Renal cortex interstitium (tissue), 11 donors: ENCODE results near the gene CDC42BPG. TPM values are rescaled to one million over a fixed set of nuclear protein-coding genes. Genes with fewer than 3 reads are reported as not detected.

Source experiments
- DNase-seq, 11 donors: peaks; one replicate each; pipeline ENCODE4 v3.0.0-alpha.2; 2013; ENCODE audit warnings: low read depth in 9 of 11, low spot score in 4 of 11; ENCODE audit errors: extremely low read depth in 1 of 11
- polyA plus RNA-seq, 3 donors: library from polyadenylated mRNA; unstranded; fragments of 120-200 nt; gene quantifications; one replicate each; pipeline ENCODE4 v1.2.1, GENCODE V29; 2013; ENCODE audit not compliant: insufficient read length in 3 of 3

The CDC42BPG gene
- polyA plus RNA-seq, 3 donors = 4.0 to 6.3 (median 5.8) TPM

DNA sequence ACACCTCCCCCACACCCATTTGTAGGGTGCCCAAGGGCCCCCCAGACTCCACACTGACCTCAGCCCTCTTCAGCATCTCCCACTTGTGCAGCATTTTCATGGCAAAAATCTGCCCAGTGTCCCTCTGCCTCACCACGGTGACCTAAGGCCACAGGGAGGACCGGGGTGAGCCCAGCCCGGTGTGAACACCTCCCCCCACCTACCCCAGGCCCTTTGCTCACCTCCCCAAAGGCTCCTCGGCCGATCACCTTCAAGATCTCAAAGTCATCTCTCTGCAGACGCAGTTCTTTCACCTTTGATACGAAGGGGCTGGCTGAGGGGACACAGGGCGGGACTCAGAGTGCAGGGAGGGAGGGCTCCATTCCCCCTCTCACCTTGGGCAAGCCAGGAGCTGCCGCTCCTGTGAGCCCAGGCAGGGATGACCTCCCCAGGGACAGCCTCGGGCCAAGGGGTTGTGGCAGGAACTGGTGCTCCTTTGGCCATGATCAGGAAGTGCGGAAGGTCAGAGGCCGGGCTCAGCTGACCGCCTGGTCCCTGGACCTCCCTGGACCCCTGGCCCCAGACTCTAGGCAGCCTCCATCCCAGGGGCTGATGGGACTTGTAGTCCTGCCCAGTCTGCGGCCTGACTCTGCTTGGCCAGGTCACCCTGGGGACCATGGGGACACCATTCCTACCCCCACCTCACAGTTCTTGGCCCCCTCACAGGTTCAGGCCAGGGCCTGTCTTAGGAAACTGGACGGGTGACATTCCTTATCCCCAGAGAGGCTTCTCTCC lies 2.7 kb downstream of the CDC42BPG start:
- DNase-seq = no peak

DNA sequence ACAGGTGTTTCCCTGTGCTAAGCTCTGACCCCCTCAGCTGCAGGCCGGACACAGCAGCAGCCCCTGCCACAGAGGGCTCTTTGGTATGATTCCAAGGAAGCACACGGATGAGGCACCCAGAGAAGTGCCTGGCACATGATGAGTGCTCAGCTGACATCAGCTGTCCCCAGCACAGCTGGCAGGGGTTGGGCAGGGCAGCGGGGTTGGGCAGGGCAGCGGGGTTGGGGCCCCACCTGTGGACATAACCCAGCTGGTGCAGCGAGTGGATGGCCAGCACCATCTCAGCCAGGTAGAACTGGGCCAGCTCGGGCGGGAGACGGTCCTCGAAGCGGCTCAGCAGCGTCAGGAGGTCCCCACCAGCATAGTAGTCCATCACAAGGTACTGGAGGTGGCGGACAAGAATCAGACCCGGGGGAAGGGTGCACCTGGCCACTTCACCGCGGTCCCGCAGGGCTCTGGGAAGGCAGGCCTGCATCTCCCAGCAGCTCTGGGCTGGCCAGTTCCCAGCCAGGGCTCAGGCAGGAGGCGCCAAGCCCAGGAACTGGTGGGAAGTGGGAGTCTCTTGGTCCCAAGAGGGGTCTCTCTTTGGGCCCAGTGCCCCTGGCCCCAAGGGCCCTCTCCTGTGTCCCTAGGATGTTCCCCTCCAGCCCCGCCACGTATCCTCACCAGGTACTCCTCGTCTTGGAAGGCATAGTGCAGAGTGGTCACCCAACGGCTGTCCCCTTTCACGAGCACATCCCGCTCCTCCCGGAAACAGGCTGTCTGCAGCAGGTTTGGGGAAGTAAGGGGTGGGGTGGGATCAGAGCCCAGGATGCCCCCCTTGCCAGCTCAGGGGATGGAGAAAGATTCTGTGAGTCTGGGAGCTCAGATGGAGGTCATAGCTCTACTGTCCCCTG lies 4.3 kb downstream of the CDC42BPG start:
- DNase-seq = no peak

DNA sequence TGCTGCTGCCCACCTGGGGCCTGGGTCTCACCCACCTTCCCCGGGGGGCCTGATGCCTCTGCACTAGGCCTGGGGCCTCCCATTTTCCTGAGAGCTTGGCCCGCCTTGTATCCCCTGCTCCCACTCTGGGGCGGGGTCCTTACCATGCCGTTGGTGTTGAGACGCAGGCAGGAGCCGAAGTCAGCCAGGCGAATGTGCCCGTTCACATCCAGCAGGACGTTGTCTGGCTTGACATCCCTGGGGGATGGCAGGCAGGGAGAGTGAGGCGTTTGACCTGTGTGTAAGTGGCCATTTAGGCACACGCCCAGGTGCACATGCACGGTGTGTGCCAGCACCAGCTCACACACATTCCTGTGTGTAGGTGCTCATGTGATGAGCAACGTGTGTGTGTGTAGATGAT lies 5.1 kb downstream of the CDC42BPG start:
- DNase-seq = no peak

DNA sequence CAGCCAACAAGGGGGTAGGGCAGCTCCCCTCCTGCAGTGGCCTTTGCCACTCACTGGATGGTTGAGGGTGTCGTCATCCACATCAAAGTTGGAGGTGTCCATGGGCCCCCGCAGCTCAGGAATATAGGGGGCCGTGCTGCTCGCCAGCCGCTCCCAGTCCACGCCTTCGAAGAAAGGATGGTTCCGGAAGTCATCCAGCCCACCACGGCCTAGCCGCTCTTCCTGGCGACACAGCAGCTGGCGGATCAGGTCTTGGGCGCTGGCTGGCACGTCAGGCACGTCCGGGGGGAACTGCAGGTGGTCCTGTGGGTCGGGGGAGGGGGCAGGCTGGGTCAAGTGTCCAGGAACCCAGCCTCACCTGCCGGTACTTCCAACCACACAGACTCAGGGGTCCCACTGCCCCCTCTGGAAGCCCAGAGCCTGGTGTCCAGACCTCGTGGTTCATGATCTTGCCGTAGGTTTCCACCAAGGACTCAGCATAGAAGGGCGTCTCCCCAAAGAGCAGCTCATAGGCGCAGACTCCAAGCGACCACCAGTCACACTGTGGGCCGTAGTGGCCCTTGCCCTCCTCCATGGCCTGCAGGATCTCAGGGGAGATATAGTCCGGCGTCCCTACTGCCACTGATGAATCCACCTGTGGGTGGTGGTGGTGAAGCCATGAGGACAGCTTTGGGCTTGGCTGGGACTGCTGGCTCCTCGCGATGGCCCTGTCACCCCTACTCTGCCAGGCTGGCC lies 5.7 kb downstream of the CDC42BPG start:
- no peak for DNase-seq

DNA sequence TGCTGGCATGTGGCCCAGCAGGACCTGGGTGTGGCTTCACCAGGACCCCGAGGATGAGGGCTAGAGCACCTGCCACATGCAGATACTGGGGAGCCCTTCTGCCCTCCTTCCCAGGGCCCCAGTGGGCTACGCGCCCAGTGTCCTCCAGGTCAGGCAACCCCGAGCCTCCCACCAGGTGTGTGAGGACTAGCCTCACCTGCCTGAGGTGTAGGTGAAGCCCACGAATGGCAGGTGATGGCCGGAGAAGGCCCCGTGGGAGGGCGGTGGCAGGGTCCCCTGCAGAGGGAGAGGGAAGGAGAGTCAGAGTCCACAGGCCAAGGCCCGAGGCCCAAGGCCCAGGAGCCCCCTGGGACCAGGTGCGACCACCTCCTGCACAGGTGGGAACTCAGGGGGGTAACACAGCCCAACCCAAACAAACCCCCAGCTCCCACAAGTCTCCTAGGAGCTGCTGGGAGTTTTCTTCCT lies 6.5 kb downstream of the CDC42BPG start:
- no peak for DNase-seq

DNA sequence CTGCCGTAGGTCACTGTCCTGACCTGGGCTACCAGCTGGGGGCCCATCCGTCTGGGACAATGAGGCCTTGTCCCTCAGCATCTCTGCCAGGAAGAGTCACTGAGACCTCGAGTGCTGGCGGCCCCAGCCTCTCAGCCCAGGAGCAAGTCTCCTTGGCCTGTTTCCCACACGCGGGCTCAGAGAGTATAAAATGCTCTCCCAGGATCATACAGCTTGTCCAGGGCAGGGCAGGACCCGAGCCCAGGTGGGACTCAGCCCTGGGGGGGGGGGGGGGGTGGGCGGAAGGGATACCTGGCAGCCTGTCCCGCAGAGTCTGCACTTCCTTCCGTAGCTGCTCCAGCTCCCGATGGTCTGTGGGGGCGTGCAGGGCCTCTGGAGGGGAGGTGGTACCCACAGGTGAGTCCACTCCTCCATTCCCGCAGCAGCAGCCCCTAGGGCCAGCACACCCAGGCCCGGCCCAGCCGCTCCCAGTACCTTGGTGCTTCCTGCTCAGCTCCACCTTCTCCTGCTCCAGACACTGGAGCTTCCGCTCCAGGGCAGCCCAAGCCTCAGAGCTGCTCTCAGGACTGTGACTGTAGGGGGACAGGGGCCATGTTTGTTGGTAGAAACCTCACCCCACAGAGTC lies 7.9 kb downstream of the CDC42BPG start:
- no peak for DNase-seq

DNA sequence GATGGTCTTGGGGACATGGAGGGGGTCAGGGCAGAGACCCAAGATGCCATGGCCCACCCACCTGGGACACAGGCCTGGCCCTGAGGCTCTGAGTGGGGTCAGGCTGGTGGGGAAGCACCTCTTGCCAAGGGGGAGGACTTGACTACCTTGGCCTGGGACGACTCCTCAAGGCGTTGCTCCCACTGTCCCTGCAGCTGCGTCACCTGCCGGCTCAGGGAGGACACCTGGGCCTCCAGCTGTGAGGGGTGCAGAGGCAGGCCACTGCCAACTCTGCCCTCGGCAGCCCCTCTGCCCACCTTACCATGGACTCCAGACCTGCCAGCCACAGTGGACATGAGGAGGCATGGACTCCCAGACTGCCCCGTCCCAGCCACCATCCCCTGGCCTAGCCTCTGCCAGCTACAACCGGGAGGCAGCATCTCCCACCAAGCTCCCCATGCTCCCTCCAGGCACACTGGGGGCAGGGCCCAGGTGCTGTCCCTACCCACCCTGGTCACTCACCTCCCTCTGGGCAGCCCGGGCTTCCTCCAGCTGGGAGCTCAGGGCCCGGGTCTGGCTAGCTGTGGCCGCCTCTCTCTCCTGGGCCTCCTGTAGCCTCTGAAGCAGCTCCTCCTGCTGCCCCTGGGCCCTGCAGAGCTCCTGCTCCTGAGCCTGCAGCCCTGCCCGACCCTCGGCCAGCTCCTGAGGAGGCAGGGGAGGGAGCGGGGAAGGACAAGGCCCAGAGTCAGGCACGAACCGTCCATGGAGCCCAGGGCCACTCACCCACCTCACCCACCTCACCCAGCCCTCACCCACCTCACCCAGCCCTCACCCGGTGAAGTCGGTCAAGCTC lies 8.6 kb downstream of the CDC42BPG start:
- DNase-seq = no peak

DNA sequence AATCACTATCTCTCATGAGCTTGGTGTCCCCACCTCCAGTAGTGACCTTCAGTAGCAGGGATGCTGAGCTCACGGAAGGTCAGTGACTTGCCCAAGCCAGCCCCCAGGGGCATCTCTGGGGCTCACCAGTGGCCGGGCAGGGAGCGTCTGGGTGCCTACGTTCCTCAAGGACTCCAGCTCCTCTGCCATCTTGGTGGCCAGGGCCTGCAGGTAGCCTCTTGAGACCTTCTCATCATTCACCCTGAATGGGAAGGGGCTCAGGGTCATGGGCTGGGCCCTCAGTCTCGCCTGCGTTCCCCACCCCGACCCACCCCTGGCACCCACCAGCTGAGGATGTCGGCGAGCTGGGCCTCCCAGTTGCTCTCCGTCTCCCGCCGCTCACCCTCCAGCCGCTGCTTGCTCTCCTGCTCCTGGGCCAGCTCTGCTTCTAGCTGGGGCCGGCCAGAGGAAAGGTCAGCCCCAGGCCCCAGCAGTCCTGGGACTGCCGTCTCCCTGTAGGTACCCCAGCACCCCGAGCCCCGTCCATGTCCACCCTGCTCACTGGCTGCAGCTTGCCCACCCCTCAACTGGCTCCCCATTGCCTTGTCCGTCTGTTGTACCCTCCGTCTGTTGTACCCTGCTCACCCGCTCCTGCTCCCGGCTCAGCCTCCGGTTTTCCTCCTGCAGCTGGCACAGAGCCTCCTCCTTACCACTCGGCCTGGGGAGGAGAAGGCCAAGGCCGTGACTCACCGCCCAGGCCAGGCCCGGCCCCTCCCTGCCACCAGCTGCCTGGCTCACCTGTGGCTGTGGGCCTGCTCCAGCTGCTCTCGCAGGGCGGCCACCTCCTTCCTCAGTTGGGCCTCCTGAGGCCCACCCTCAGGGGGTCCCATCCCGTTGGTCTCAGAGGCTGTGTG lies 9.5 kb downstream of the CDC42BPG start:
- DNase-seq = no peak

DNA sequence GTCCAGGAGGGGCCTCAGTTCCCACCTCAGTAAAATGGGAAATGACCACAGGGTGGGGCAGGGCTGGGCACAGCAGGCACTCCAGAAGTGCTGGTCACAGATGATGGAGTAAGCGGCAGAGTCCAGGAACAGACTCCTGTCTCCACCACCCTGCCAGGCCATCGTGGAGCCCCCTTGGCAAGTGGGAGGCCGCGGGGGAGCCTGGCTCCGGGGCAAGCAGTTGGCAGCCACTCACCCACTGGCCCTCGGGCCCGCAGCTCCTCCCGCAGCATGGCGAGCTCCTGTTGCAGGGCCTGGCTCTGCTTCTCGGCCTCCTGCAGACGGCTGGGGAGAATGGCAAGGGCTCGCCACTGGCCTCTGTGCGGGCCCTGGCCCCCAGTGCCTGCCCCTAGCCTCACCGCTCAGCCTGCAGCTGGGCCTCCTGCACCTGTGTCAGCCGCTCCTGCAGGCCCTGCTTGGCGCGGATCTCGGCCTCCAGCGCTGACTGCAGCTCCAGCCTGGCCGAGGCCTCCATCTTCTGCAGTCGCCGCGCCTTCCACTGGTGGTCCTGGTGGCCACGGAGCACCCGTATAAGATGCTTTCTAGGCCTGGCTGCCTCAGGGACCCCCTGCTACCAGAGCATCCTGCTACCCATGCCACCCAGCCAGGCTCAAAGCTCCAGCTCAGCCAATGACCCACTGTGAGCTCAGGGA lies 10.3 kb downstream of the CDC42BPG start:
- DNase-seq = no peak

DNA sequence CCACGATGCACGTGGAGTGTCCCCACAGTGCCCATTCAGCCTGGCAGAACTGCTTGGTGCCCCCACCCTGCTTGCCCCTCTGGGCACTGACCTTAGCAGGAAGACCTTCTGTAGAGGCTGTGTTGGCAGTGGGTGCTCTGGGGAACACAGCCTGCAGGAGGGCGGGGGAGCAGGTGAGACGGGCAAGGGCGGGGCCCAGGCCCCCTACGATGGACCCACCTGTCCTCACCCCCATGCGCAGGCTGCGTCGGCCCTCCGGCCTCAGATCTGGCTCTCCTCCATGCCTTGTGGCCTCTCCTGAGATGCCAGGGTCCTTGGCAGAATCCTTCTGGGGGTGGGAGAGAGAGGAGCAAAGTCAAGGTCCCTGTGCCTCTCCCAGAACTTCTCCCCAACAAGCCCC lies 10.9 kb downstream of the CDC42BPG start:
- no peak for DNase-seq

DNA sequence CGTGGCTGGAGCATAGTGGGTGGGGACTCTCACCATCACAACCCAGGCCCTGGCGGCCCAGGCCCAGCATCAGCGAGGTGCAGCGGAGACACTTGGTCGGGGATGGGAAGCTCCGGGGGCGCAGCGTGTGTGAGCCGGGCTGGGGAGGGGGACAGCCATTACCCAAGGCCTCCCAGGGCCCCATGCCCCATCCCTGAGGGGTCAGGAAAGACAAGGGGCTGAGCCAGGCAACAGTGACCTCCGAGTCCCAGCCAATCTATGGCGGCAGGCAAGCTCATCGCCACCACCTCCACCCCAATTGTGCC lies 11.3 kb downstream of the CDC42BPG start:
- DNase-seq = no peak

DNA sequence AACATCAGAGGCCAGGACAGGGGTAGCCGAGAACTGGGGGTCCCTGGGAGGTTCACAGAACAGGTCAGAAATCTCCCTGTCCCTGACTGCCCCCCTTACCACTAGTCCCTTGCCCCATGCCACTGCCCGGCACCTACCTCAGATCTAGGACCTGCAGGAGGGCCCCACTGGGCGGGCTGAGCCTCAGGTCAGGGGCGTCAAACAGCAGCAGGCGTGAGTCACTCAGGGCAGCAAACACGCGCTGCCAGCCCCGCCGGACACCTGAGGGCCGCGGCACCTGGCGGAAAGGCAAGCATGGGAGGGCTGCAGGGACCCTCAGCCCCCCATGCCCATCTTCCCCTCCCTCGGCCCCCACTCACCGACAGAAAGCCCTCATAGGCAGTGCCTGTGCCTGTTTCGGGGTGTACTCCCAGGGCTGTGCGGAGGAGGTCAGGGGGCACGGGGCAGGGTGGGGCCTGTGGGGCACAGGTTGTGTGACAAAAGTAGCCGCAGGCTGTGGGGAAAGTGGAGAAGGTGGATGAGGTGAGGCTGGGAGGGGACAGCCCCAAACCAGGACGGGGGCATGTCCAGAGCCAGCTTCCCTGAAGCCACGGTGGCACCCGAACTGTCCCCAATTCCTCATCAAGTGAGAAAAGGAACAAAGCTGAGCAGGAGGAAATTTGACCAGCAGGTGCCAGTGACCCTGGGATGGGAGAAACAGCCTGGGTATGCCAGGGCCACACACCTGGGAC lies 11.8 kb downstream of the CDC42BPG start:
- no peak for DNase-seq

DNA sequence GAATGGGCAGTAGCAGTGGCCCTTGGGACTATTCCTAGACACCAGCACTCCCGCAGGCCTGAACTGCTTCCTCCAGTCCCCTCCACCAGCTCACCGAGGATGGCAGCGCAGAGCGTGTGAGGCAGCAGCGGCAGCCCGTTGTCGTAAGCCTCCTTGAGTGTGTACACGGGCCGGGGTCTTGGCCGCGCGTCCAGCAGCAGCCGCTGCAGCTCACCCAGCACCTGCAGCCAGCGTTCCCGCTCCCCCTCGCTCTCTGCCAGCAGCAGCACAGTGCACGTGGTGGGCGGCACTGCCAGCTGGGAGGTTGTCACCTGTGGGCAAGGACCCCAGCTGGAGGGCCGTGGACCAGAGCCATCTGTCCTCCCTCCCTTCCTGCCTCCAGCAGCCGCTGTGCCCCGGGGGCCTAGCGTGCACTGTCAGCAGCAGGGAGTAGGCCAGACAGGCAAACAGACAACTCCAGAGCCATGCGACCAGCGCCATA lies 13.0 kb downstream of the CDC42BPG start:
- DNase-seq = no peak

DNA sequence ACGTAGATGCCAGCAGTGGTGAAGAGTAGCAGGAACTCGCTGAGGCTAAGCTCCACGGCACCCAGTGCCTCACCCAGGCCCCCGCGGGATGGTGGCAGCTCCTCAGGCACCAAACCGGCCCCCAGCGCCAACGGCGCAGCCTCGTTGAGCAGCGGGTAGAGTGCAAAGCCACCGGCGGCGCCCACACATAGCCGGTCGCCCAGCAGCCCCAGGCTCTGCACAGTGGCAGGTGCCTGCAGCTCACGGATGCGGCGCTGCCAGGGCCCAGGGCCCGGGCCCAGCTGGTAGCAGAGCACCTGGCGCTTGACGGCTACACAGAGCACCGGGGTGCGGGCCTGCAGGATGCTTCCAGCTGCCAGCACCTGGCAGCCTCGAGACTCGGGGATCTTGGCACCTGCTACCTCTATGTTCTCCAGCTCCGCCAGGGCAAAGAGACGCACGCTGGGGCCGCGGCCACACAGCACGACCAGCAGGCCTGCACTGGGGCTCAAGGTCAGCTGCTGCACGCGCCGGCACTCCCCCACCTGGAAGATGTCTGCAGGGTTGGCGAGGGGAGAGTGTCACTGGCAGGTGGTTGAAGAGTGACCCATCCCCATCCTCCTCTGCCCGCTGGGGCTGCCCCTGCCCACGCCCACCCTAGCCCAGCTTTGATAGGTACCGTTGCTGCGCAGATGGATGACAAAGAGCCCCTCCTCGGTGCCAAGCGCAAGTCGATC lies 14.8 kb downstream of the CDC42BPG start:
- no peak for DNase-seq

DNA sequence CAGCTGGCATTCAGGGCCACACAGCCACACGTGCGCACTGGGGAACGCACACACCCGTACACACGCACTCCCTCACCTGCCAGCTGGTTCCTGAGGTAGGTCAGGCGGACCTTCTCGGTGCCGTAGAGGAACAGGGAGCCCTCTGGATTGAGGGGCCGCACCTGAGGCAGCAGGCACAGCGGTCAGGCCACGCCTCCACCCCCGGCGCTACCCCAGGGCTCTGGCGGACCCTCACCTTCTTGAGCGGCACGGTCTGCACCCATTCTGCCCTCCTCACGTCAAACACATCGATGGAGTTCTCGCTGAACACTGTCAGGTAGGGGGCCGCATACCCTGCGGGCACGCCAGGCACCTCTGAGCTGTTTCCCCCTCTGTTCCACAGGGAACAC lies 17.0 kb downstream of the CDC42BPG start:
- no peak for DNase-seq
